ENCODE results near the gene ADH1C. TPM values are rescaled to one million over a fixed set of nuclear protein-coding genes. Genes with fewer than 3 reads are reported as not detected.

ADH1C gene
- total RNA-seq, 2 donors from 2014 or later = not detected

GRCh38 chr4:99300934-99301333 lies 51.6 kb downstream of the ADH1C start:
- Mint-ChIP-seq H3K27me3 (no peaks in the 10 kb centered on the region), H3K27ac (no peak overlapping the region), H3K4me3 (no peak overlapping the region), H3K36me3 (ENCODE audit: low read depth) (no peaks in the 10 kb centered on the region), H3K4me1 (no peaks in the 10 kb centered on the region), H3K9me3 (peaks cover 7% of the 10 kb centered on the region)
- no peak for ATAC-seq (replicated peaks)

- Mint-ChIP-seq H3K36me3 (ENCODE audit: low read depth) (no peaks in the 10 kb centered on the region), H3K4me1 (no peaks in the 10 kb centered on the region), H3K27ac (no peak overlapping the region), H3K4me3 (no peak overlapping the region), H3K27me3 (peaks cover 11% of the 10 kb centered on the region), H3K9me3 (peaks cover 14% of the 10 kb centered on the region)
- no peak for ATAC-seq (replicated peaks)
These were observed 59.2 kb downstream of the ADH1C start for GRCh38 chr4:99293357-99293756.

- Mint-ChIP-seq H3K36me3 (ENCODE audit: low read depth) (no peaks in the 10 kb centered on the region), H3K27ac (no peak within 1 kb of the TSS), H3K4me1 (no peaks in the 10 kb centered on the region), H3K9me3 (peaks cover 13% of the 10 kb centered on the region), H3K4me3 (no peak within 1 kb of the TSS), H3K27me3 (peaks cover 11% of the 10 kb centered on the region)
- ATAC-seq (replicated peaks) = no peak
These were observed 61.4 kb downstream of the ADH1C start, which contains the start of gene ADH1A for GRCh38 chr4:99290848-99291786. TSS of gene ADH1A (minus strand) at chr4:99290985. CDS start at chr4:99290914, 71 bp downstream.

Other genes starting within 250 kb of the ADH1C start
- gene ADH4, start 208.4 kb downstream of the ADH1C start, total RNA-seq = not detected
- gene ADH6, start 133.5 kb downstream of the ADH1C start, total RNA-seq = not detected
- gene ADH1A, start 61.8 kb downstream of the ADH1C start, total RNA-seq = not detected
- not detected for gene ADH1B, start 31.3 kb downstream of the ADH1C start, total RNA-seq
- not detected for gene ADH7, start 82.6 kb upstream of the ADH1C start, total RNA-seq
- not detected for gene C4orf17, start 158.3 kb upstream of the ADH1C start, total RNA-seq
- gene TRMT10A, start 211.3 kb upstream of the ADH1C start, total RNA-seq = 10 to 100 TPM; 10.1 to 10.5 TPM
- gene MTTP, start 222.1 kb upstream of the ADH1C start, total RNA-seq = under 1 TPM in 1 of 2 donors, not detected in 1; 0.53 TPM